Prostate gland (tissue), 2 donors: ENCODE results near the gene ABCG5. TPM values are rescaled to one million over a fixed set of nuclear protein-coding genes. Genes with fewer than 3 reads are reported as not detected.

Experiments
- DNase-seq: peaks from one replicate; pipeline ENCODE4 v3.0.0-alpha.2; 2019; ENCODE audit warnings: low spot score
- H3K27ac ChIP-seq, 2 donors: fragments of 200-600 bp; sonication (generic); 2 replicates each; pipeline ENCODE4 v1.5.1; 2017 to 2019
- H3K27me3 ChIP-seq: fragments of 200-600 bp; sonication (generic); replicated peaks from 2 replicates; pipeline ENCODE4 v1.5.1; 2019; ENCODE audit not compliant: insufficient read depth
- H3K36me3 ChIP-seq, 2 donors: fragments of 200-600 bp; sonication (generic); 1 replicate in 1 of 2; 2 replicates in 1 of 2; pipeline versions ENCODE4 v1.5.1 to v1.8.1; 2017 to 2019
- H3K4me1 ChIP-seq: fragments of 200-600 bp; sonication (generic); replicated peaks from 2 replicates; pipeline ENCODE4 v1.5.1; 2019
- H3K4me3 ChIP-seq, 2 donors: fragments of 200-600 bp; sonication (generic); 2 replicates each; pipeline ENCODE4 v1.5.1; 2017 to 2019
- H3K9me3 ChIP-seq: fragments of 200-600 bp; sonication (generic); 2 replicates; pipeline ENCODE4 v1.5.1; 2017
- CTCF ChIP-seq, 4 experiments: fragments of 200-600 bp in 2 of 4; fragments of 450-650 bp in 2 of 4; sonication (generic) in 2 of 4; IDR thresholded peaks; 1 replicate in 3 of 4; 2 replicates in 1 of 4; pipeline ENCODE4 v1.5.1; 2016 to 2019; ENCODE audit warnings: antibody characterized with exemption in 4 of 4, mild to moderate bottlenecking in 2 of 4, moderate library complexity in 2 of 4
- POLR2A ChIP-seq: fragments of 450-650 bp; IDR thresholded peaks from one replicate; pipeline ENCODE4 v1.6.1; 2016; ENCODE audit warnings: antibody characterized with exemption, mild to moderate bottlenecking
- POLR2AphosphoS5 ChIP-seq: sonication (generic); formaldehyde crosslinking; IDR thresholded peaks from one replicate; pipeline ENCODE4 v1.6.1; 2017; ENCODE audit warnings: antibody characterized with exemption
- WGBS: methylation state at CpG from one replicate; pipeline ENCODE4 v1.1.5; 2018; 5-methylcytosine and 5-hydroxymethylcytosine counted together
- intact Hi-C: fragments of 100-400 bp; cut with DNase I; formaldehyde crosslinking; loops from one replicate; pipeline ENCODE4 v1.14.2; 2022
- total RNA-seq, 2 donors: library from RNA; depleted of rRNA; stranded (reverse); fragments of >200 nt; gene quantifications; one replicate each; pipeline ENCODE4 v1.1.0, GENCODE V29; 2016

Gene ABCG5
- total RNA-seq, 2 donors from 2014 or later, result not detected

GRCh38 chr2:43882312-43882711, 43.7 kb upstream of the ABCG5 start:
- no peaks in the 10 kb centered on the region for H3K9me3 ChIP-seq
- no peak for DNase-seq
- no peak for TF ChIP-seq CTCF (IDR thresholded peaks at IDR 0.05)
- TF ChIP-seq POLR2AphosphoS5, result no peak
- no peak for TF ChIP-seq POLR2A
- H3K36me3 ChIP-seq, result no peaks in the 10 kb centered on the region
- 88% methylated on average over 4 of the region's 4 CpGs for WGBS
- intact Hi-C loops, result loop anchor here (10.0 kb wide), 1 partner anchor 268 kb away; no protein-coding TSS in a partner anchor
- no peak overlapping the region for H3K27ac ChIP-seq
- H3K4me3 ChIP-seq, result no peak overlapping the region
- H3K27me3 ChIP-seq, result no peaks in the 10 kb centered on the region
- peaks cover 5% of the 10 kb centered on the region for H3K4me1 ChIP-seq

- Histone ChIP-seq H3K27ac (peak overlapping the region in 1 of 2 donors; percentile 13), H3K36me3 (no peaks in the 10 kb centered on the region), H3K27me3 (no peaks in the 10 kb centered on the region), H3K4me1 (peaks cover 5% of the 10 kb centered on the region), H3K4me3 (no peak overlapping the region), H3K9me3 (no peaks in the 10 kb centered on the region)
- no peak for TF ChIP-seq CTCF (IDR thresholded peaks at IDR 0.05)
- TF ChIP-seq POLR2A, result no peak
- no peak for TF ChIP-seq POLR2AphosphoS5
- intact Hi-C loops, result loop anchor here (10.0 kb wide), 1 partner anchor 266 kb away; no protein-coding TSS in a partner anchor
- 82% methylated on average over 5 of the region's 5 CpGs for WGBS
- no peak for DNase-seq
Measured at GRCh38 chr2:43880952-43881351, 42.3 kb upstream of the ABCG5 start.

- WGBS, result 88% methylated on average over 9 of the region's 9 CpGs
- Histone ChIP-seq H3K4me3 (no peak overlapping the region), H3K27ac (no peak overlapping the region)
Measured at GRCh38 chr2:43880471-43880870, 41.8 kb upstream of the ABCG5 start.

GRCh38 chr2:43879261-43879660, 40.6 kb upstream of the ABCG5 start:
- H3K9me3 ChIP-seq, result no peaks in the 10 kb centered on the region
- intact Hi-C loops, result no loop called here
- no peaks in the 10 kb centered on the region for H3K4me1 ChIP-seq
- TF ChIP-seq POLR2A (no peak), POLR2AphosphoS5 (no peak), CTCF (IDR thresholded peaks at IDR 0.05) (no peak)
- DNase-seq, result no peak
- no peaks in the 10 kb centered on the region for H3K27me3 ChIP-seq
- no peak overlapping the region for H3K27ac ChIP-seq
- 78% methylated on average over 5 of the region's 5 CpGs for WGBS
- no peaks in the 10 kb centered on the region for H3K36me3 ChIP-seq
- H3K4me3 ChIP-seq, result no peak overlapping the region

More at GRCh38 chr2:43880471-43880870, 41.8 kb upstream of the ABCG5 start:
- H3K27me3 ChIP-seq, result no peaks in the 10 kb centered on the region
- no peaks in the 10 kb centered on the region for H3K36me3 ChIP-seq
- peaks cover 5% of the 10 kb centered on the region for H3K4me1 ChIP-seq
- no peaks in the 10 kb centered on the region for H3K9me3 ChIP-seq
- TF ChIP-seq CTCF (IDR thresholded peaks at IDR 0.05) (no peak), POLR2A (no peak), POLR2AphosphoS5 (no peak)
- DNase-seq, result no peak
- intact Hi-C loops, result loop anchor here (10.0 kb wide), 1 partner anchor 266 kb away; no protein-coding TSS in a partner anchor

- no peak overlapping the region for H3K4me3 ChIP-seq
- intact Hi-C loops, result no loop called here
- WGBS, result 39% methylated on average over 16 of the region's 16 CpGs
- H3K27me3 ChIP-seq, result no peaks in the 10 kb centered on the region
- TF ChIP-seq CTCF (IDR thresholded peaks at IDR 0.05), result peak; percentile 24 to 89 (median 78)
- no peak for TF ChIP-seq POLR2A
- H3K36me3 ChIP-seq, result no peaks in the 10 kb centered on the region
- peak; percentile 56 for DNase-seq
- no peak overlapping the region for H3K27ac ChIP-seq
- no peaks in the 10 kb centered on the region for H3K4me1 ChIP-seq
- no peaks in the 10 kb centered on the region for H3K9me3 ChIP-seq
Measured at GRCh38 chr2:43877782-43878464, 39.3 kb upstream of the ABCG5 start.
